H1 (cell line): ENCODE results near the gene PRSS21. TPM values are rescaled to one million over a fixed set of nuclear protein-coding genes. Genes with fewer than 3 reads are reported as not detected.

Experiments
- CTCF ChIA-PET: fragments of 300-600 bp; sonication (Branson Sonifier 250); formaldehyde crosslinking; loops from one replicate; lab custom pipeline; 2021; ENCODE audit not compliant: partially characterized antibody; lab: Charles Lee
- POLR2A ChIA-PET: fragments of 300-600 bp; sonication (Branson Sonifier 250); formaldehyde crosslinking; loops from one replicate; lab custom pipeline; 2021; ENCODE audit warnings: inconsistent platforms; ENCODE audit not compliant: partially characterized antibody; lab: Charles Lee
- DNase-seq, 2 experiments: peaks; one replicate each; pipeline versions ENCODE4 v3.0.0 to v3.0.0-alpha.2; 2010 to 2022; ENCODE audit warnings: low spot score in 2 of 2, low read depth in 1 of 2, mixed read lengths in 1 of 2
- FAIRE-seq: peaks from 2 replicates; lab custom pipeline; 2011; peaks lifted over from hg19 to GRCh38; lab: Jason Lieb, UNC
- H2AFZ ChIP-seq: 2 replicates; pipeline ENCODE4 v1.8.1; 2012; ENCODE audit warnings: low read length, inconsistent platforms
- H2AK5ac ChIP-seq: 2 replicates; pipeline ENCODE4 v1.6.1; 2013; ENCODE audit warnings: low read depth, low read length
- H2BK120ac ChIP-seq: replicated peaks from 2 replicates; pipeline ENCODE3; 2013; ENCODE audit warnings: low read depth, low read length, inconsistent platforms
- H2BK12ac ChIP-seq: 2 replicates; pipeline ENCODE4 v1.6.1; 2013; ENCODE audit warnings: low read depth, low read length
- H2BK15ac ChIP-seq: 2 replicates; pipeline ENCODE4 v1.6.1; 2013; ENCODE audit warnings: low read length
- H2BK20ac ChIP-seq: 2 replicates; pipeline ENCODE4 v1.6.1; 2013; ENCODE audit warnings: low read length
- H2BK5ac ChIP-seq: 2 replicates; pipeline ENCODE4 v1.6.1; 2013; ENCODE audit warnings: low read depth, low read length
- H3K14ac ChIP-seq: 2 replicates; pipeline ENCODE4 v1.6.1; 2013; ENCODE audit warnings: inconsistent platforms; ENCODE audit not compliant: insufficient read length
- H3K18ac ChIP-seq: 2 replicates; pipeline ENCODE4 v1.6.1; 2013; ENCODE audit warnings: low read length; ENCODE audit errors: extremely low read depth
- H3K23ac ChIP-seq: 2 replicates; pipeline ENCODE4 v1.6.1; 2013; ENCODE audit warnings: inconsistent platforms; ENCODE audit not compliant: insufficient read length
- H3K23me2 ChIP-seq: 2 replicates; pipeline ENCODE4 v1.6.1; 2013; ENCODE audit warnings: low read depth, low read length
- H3K27ac ChIP-seq: 2 replicates; pipeline ENCODE4 v1.6.1; 2011; ENCODE audit warnings: low read depth, low read length, inconsistent platforms
- H3K27me3 ChIP-seq, 4 experiments: replicated peaks in 1 of 4; 1 replicate in 1 of 4; 2 replicates in 3 of 4; pipeline versions ENCODE4 v1.6.1 to v1.8.1; 2011 to 2013; ENCODE audit warnings: low read length in 3 of 4, mild to moderate bottlenecking in 3 of 4, inconsistent platforms in 2 of 4, mixed read lengths in 2 of 4, moderate library complexity in 1 of 4; ENCODE audit not compliant: control insufficient read depth in 3 of 4, insufficient read depth in 3 of 4; ENCODE audit errors: extremely low read depth in 1 of 4
- H3K36me3 ChIP-seq, 4 experiments: 2 replicates each; pipeline versions ENCODE4 v1.6.1 to v1.8.1; 2011 to 2013; ENCODE audit warnings: mild to moderate bottlenecking in 4 of 4, low read length in 3 of 4, moderate library complexity in 2 of 4, control low read depth in 1 of 4, inconsistent platforms in 1 of 4; ENCODE audit not compliant: insufficient read depth in 4 of 4, control insufficient read depth in 2 of 4
- H3K4ac ChIP-seq: replicated peaks from 2 replicates; pipeline ENCODE3; 2013; ENCODE audit warnings: low read length, low read depth, mixed read lengths, inconsistent platforms; ENCODE audit not compliant: insufficient read length
- H3K4me1 ChIP-seq, 4 experiments: replicated peaks in 1 of 4; 1 replicate in 1 of 4; 2 replicates in 3 of 4; pipeline versions ENCODE4 v1.6.1 to v1.8.1; 2011 to 2013; ENCODE audit warnings: low read length in 3 of 4, inconsistent platforms in 2 of 4, mixed read lengths in 1 of 4; ENCODE audit not compliant: insufficient read depth in 4 of 4, control insufficient read depth in 3 of 4
- H3K4me2 ChIP-seq, 2 experiments: 2 replicates each; pipeline versions ENCODE4 v1.6.1 to v1.8.1; 2011 to 2013; ENCODE audit warnings: low read depth in 2 of 2, low read length in 2 of 2, control low read depth in 1 of 2, inconsistent platforms in 1 of 2, mild to moderate bottlenecking in 1 of 2; ENCODE audit not compliant: insufficient read depth in 1 of 2
- H3K4me3 ChIP-seq, 4 experiments: fragments of 200-600, 300-600 bp in 1 of 4; sonication (generic), shearing (Covaris generic), sonication (Bioruptor Twin) in 1 of 4; 2 replicates each; pipeline versions ENCODE4 v1.5.1 to v1.8.1; 2011 to 2016; ENCODE audit warnings: low read length in 4 of 4, low read depth in 3 of 4, control low read depth in 2 of 4, inconsistent platforms in 2 of 4, mild to moderate bottlenecking in 2 of 4, mixed read lengths in 1 of 4, moderate library complexity in 1 of 4; ENCODE audit not compliant: insufficient read depth in 2 of 4; ENCODE audit errors: extremely low read depth in 1 of 4
- H3K56ac ChIP-seq: replicated peaks from 2 replicates; pipeline ENCODE3; 2013; ENCODE audit warnings: low read depth, mild to moderate bottlenecking, mixed read lengths, low read length, inconsistent platforms; ENCODE audit not compliant: insufficient read length
- H3K79me1 ChIP-seq: 2 replicates; pipeline ENCODE4 v1.6.1; 2013; ENCODE audit warnings: low read depth, low read length, control low read depth
- H3K79me2 ChIP-seq, 2 experiments: 2 replicates each; pipeline versions ENCODE4 v1.6.1 to v1.8.1; 2012 to 2013; ENCODE audit warnings: low read length in 2 of 2, mild to moderate bottlenecking in 2 of 2, inconsistent platforms in 1 of 2; ENCODE audit not compliant: insufficient read depth in 2 of 2, control insufficient read depth in 1 of 2
- H3K9ac ChIP-seq, 4 experiments: replicated peaks in 1 of 4; 1 replicate in 1 of 4; 2 replicates in 3 of 4; pipeline versions ENCODE4 v1.6.1 to v1.8.1; 2011 to 2013; ENCODE audit warnings: low read depth in 3 of 4, low read length in 3 of 4, control low read depth in 2 of 4, mild to moderate bottlenecking in 2 of 4, moderate library complexity in 2 of 4, inconsistent platforms in 1 of 4; ENCODE audit errors: extremely low read depth in 1 of 4
- H3K9me3 ChIP-seq, 2 experiments: 2 replicates each; pipeline versions ENCODE4 v1.6.1 to v1.8.1; 2012 to 2013; ENCODE audit warnings: mild to moderate bottlenecking in 2 of 2, moderate library complexity in 2 of 2, control low read depth in 1 of 2, inconsistent platforms in 1 of 2, low read depth in 1 of 2, low read length in 1 of 2, mixed read lengths in 1 of 2; ENCODE audit not compliant: insufficient read depth in 2 of 2
- H4K20me1 ChIP-seq, 2 experiments: replicated peaks in 1 of 2; 2 replicates each; pipeline versions ENCODE3 to v1.8.1; 2011 to 2013; ENCODE audit warnings: inconsistent platforms in 2 of 2, low read length in 2 of 2, mild to moderate bottlenecking in 1 of 2; ENCODE audit not compliant: insufficient read depth in 2 of 2, control insufficient read depth in 1 of 2
- H4K5ac ChIP-seq: 2 replicates; pipeline ENCODE4 v1.6.1; 2013; ENCODE audit warnings: low read length, low read depth, mixed read lengths, inconsistent platforms; ENCODE audit not compliant: insufficient read length
- H4K8ac ChIP-seq: 2 replicates; pipeline ENCODE4 v1.8.0; 2013; ENCODE audit warnings: mild to moderate bottlenecking, moderate library complexity, low read length, inconsistent platforms; ENCODE audit not compliant: insufficient read depth; ENCODE audit errors: extremely low read depth
- H4K91ac ChIP-seq: replicated peaks from 2 replicates; pipeline ENCODE3; 2013; ENCODE audit warnings: low read length, mixed read lengths, inconsistent platforms; ENCODE audit not compliant: insufficient read length
- BACH1 ChIP-seq: IDR thresholded peaks from 2 replicates; pipeline ENCODE4 v1.6.1; 2012; ENCODE audit warnings: low read length, improper control_type of control experiment
- HDAC2 ChIP-seq, 2 experiments: fragments of 300-600 bp in 1 of 2; sonication (generic) in 1 of 2; IDR thresholded peaks; 2 replicates each; pipeline ENCODE4 v1.6.1; 2011 to 2012; ENCODE audit warnings: low read depth in 2 of 2, low read length in 2 of 2, mild to moderate bottlenecking in 2 of 2, moderate library complexity in 2 of 2, borderline replicate concordance in 1 of 2, inconsistent platforms in 1 of 2
- JUND ChIP-seq: IDR thresholded peaks from 2 replicates; pipeline ENCODE4 v1.6.1; 2011; ENCODE audit warnings: mild to moderate bottlenecking, improper control_type of control experiment, low read length
- KDM4A ChIP-seq: IDR thresholded peaks from one replicate; pipeline ENCODE4 v1.7.1; 2012; ENCODE audit warnings: low read depth, mild to moderate bottlenecking, moderate library complexity, low read length, inconsistent platforms; ENCODE audit not compliant: severe bottlenecking
- PHF8 ChIP-seq: fragments of 200-600 bp; sonication (generic); conservative IDR thresholded peaks from 2 replicates; pipeline ENCODE4 v1.7.1; 2012; ENCODE audit warnings: low read depth, mild to moderate bottlenecking, inconsistent platforms, low read length, moderate library complexity
- POLR2A ChIP-seq, 2 experiments: IDR thresholded peaks; 1 replicate in 1 of 2; 2 replicates in 1 of 2; pipeline ENCODE4 v1.6.1; 2011; ENCODE audit warnings: low read depth in 2 of 2, low read length in 2 of 2, mild to moderate bottlenecking in 2 of 2; ENCODE audit errors: control extremely low read depth in 1 of 2
- SIX5 ChIP-seq: IDR thresholded peaks from 2 replicates; pipeline ENCODE4 v1.6.1; 2011; ENCODE audit warnings: mild to moderate bottlenecking, low read depth, low read length
- SUZ12 ChIP-seq: fragments of 200-600 bp; sonication (generic); IDR thresholded peaks from 2 replicates; pipeline ENCODE4 v1.6.1; 2012; ENCODE audit warnings: mild to moderate bottlenecking, inconsistent platforms, low read length, moderate library complexity, mixed read lengths
- TEAD4 ChIP-seq: IDR thresholded peaks from 2 replicates; pipeline ENCODE4 v1.6.1; 2012; ENCODE audit warnings: low read depth, low read length, inconsistent platforms, mixed read lengths
- YY1 ChIP-seq: IDR thresholded peaks from 2 replicates; pipeline ENCODE4 v1.6.1; 2011; ENCODE audit warnings: low read depth, mild to moderate bottlenecking, low read length
- WGBS, 2 experiments: shearing (Covaris generic) in 1 of 2; methylation state at CpG; one replicate each; pipeline versions ENCODE4 v1.1.6 to v1.1.7; 2013 to 2015; ENCODE audit warnings: low lambda C conversion rate in 2 of 2, mixed read lengths in 2 of 2, inconsistent platforms in 1 of 2, low coverage in 1 of 2, missing lambda C conversion rate in 1 of 2; ENCODE audit not compliant: insufficient replicate concordance in 2 of 2, insufficient coverage in 1 of 2, insufficient read length in 1 of 2; ENCODE audit errors: extremely low coverage in 1 of 2, missing lambda C conversion rate in 1 of 2; 5-methylcytosine and 5-hydroxymethylcytosine counted together
- polyA plus RNA-seq, 7 experiments: library from polyadenylated mRNA; depleted of rRNA in 3 of 7; stranded (reverse) in 5 of 7; unstranded in 2 of 7; fragments of >200 nt in 5 of 7; fragments of 200-250 nt in 2 of 7; gene quantifications; 1 replicate in 5 of 7; 2 replicates in 1 of 7; 4 replicates in 1 of 7; pipeline versions ENCODE4 v1.2.1 to v1.2.3, GENCODE V29; 2011 to 2013; ENCODE audit warnings: missing spikeins in 2 of 7, mixed read lengths in 2 of 7
- total RNA-seq: library from RNA; stranded (reverse); fragmentation: NEBNext Ultra II Directional; extraction: Animal tissue kit (Norgen Biotek cat#: 25700); gene quantifications from 2 replicates; pipeline ENCODE4 v1.2.1, GENCODE V29; 2021
- TF ChIP-seq, protein P1 (sequence below): IDR thresholded peaks from 2 replicates; pipeline ENCODE4 v1.6.1; 2012; ENCODE audit warnings: inconsistent platforms
- TF ChIP-seq, protein P2 (sequence below), 3 experiments: IDR thresholded peaks; 1 replicate in 2 of 3; 2 replicates in 1 of 3; pipeline versions ENCODE4 v1.5.1 to v1.6.1; 2011; ENCODE audit warnings: low read length in 3 of 3, mild to moderate bottlenecking in 3 of 3, inconsistent platforms in 2 of 3, low read depth in 1 of 3, moderate library complexity in 1 of 3; ENCODE audit not compliant: insufficient read depth in 1 of 3; ENCODE audit errors: control extremely low read depth in 1 of 3

PRSS21 gene
- total and polyA plus RNA-seq, 2 of the 8 experiments (the other 6 are each of a cell fraction or from before 2014, with no cell fraction given) = 0.76 to 1.0 TPM

DNA sequence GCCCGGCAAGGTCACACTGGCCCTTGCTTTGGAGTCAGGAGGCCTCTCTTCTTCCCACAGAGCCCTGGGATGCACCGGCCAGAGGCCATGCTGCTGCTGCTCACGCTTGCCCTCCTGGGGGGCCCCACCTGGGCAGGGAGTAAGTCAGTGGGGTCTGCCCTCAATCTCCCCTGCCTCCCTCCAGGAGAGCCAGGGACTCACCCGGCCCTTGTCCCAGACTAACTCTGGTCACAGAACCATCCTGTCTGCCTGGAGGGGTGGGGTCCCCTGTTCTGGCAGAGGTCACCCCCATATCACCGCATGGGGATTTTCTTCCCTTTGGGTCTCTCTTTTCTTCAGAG, 13.3 kb downstream of the PRSS21 start:
- H2AFZ ChIP-seq = no peak overlapping the region
- H4K5ac ChIP-seq = no peak overlapping the region
- H3K23ac ChIP-seq = no peak overlapping the region
- no peaks in the 10 kb centered on the region for H3K9me3 ChIP-seq
- H3K14ac ChIP-seq = no peak overlapping the region
- peaks cover 5% of the 10 kb centered on the region; the same call in 1 of the 2 replicates for H3K23me2 ChIP-seq
- no peaks in the 10 kb centered on the region for H3K27me3 ChIP-seq
- no peak overlapping the region for H3K4ac ChIP-seq
- no peaks in the 10 kb centered on the region for H3K36me3 ChIP-seq
- CTCF ChIA-PET = interaction anchor here (0.8 to 3.3 kb wide), 4 partner anchors 8 to 114 kb away, joined by 4 to 14 read pairs (median 6); no protein-coding TSS in a partner anchor
- H4K20me1 ChIP-seq = no peaks in the 10 kb centered on the region
- no peak overlapping the region for H3K4me2 ChIP-seq
- no peak overlapping the region for H3K18ac ChIP-seq
- no peak overlapping the region for H4K91ac ChIP-seq
- H2BK5ac ChIP-seq = no peak overlapping the region
- POLR2A ChIA-PET = interaction anchor here (1.6 kb wide), 1 partner anchor 74 kb away, joined by 4 read pairs; no protein-coding TSS in a partner anchor
- no peak overlapping the region for H3K9ac ChIP-seq
- H3K79me1 ChIP-seq = no peaks in the 10 kb centered on the region
- H2BK15ac ChIP-seq = 0 out of 2 replicates have a peak overlapping the region, but pooled peaks have one; percentile 31
- no peak overlapping the region for H3K56ac ChIP-seq
- H4K8ac ChIP-seq = no peak overlapping the region
- WGBS, 2 experiments = 73% methylated on average over 3 of the region's 5 CpGs; no CpG with 5 or more reads in 1 of the 2 experiments
- H2BK12ac ChIP-seq = no peak overlapping the region
- DNase-seq = no peak
- no peaks in the 10 kb centered on the region for H3K79me2 ChIP-seq
- FAIRE-seq = no peak
- H2AK5ac ChIP-seq = no peak overlapping the region
- H2BK120ac ChIP-seq = no peak overlapping the region
- H3K4me3 ChIP-seq = no peak overlapping the region
- no peak overlapping the region for H3K27ac ChIP-seq
- no peaks in the 10 kb centered on the region for H3K4me1 ChIP-seq
- no peak overlapping the region for H2BK20ac ChIP-seq
- TF ChIP-seq YY1 (no peak), TEAD4 (no peak), POLR2A (IDR thresholded peaks at IDR 0.05; ENCODE audit: control extremely low read depth in 1 of 2, low read depth in 2 of 2, low read length in 2 of 2) (no peak), HDAC2 (IDR thresholded peaks at IDR 0.05; ENCODE audit: borderline replicate concordance in 1 of 2, low read depth in 2 of 2, low read length in 2 of 2) (no peak), SIX5 (no peak), JUND (no peak), SUZ12 (no peak), KDM4A (no peak), PHF8 (no peak), BACH1 (no peak)
- TF ChIP-seq, protein P1, sequence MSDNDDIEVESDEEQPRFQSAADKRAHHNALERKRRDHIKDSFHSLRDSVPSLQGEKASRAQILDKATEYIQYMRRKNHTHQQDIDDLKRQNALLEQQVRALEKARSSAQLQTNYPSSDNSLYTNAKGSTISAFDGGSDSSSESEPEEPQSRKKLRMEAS = no peak
- TF ChIP-seq, protein P2, sequence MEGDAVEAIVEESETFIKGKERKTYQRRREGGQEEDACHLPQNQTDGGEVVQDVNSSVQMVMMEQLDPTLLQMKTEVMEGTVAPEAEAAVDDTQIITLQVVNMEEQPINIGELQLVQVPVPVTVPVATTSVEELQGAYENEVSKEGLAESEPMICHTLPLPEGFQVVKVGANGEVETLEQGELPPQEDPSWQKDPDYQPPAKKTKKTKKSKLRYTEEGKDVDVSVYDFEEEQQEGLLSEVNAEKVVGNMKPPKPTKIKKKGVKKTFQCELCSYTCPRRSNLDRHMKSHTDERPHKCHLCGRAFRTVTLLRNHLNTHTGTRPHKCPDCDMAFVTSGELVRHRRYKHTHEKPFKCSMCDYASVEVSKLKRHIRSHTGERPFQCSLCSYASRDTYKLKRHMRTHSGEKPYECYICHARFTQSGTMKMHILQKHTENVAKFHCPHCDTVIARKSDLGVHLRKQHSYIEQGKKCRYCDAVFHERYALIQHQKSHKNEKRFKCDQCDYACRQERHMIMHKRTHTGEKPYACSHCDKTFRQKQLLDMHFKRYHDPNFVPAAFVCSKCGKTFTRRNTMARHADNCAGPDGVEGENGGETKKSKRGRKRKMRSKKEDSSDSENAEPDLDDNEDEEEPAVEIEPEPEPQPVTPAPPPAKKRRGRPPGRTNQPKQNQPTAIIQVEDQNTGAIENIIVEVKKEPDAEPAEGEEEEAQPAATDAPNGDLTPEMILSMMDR (IDR thresholded peaks at IDR 0.05; ENCODE audit: control extremely low read depth in 1 of 3, insufficient read depth in 1 of 3, low read depth in 1 of 3, low read length in 3 of 3) = no peak
